ENCODE data around the gene WDR91.
"Not testable (repeated sequence)": the region's sequence is repeated elsewhere in the genome, so short reads cannot be mapped to it uniquely, and the experiment has no call there.

The WDR91 gene

GRCh38 chr7:135242096-135242684 lies 30.9 kb upstream of the WDR91 start:
- Mint-ChIP-seq H3K27ac (peak overlapping the region; percentile 11), H3K4me1 (peaks cover 15 to 24% of the 10 kb centered on the region in 2 donors), H3K36me3 (no peaks in the 10 kb centered on the region), H3K4me3 (no peak overlapping the region), H3K9me3 (no peaks in the 10 kb centered on the region), H3K27me3 (peaks cover 0 to 12% of the 10 kb centered on the region in 2 donors)
- ATAC-seq (replicated peaks), result no peak
- DNase-seq, result no peak

GRCh38 chr7:135240441-135240840 lies 29.1 kb upstream of the WDR91 start:
- no peak overlapping the region for H3K27ac Mint-ChIP-seq
- peaks cover 0 to 12% of the 10 kb centered on the region in 2 donors for H3K27me3 Mint-ChIP-seq
- H3K9me3 Mint-ChIP-seq, result peaks cover 0 to 4% of the 10 kb centered on the region in 2 donors
- peaks cover 27 to 42% of the 10 kb centered on the region in 2 donors for H3K4me1 Mint-ChIP-seq
- DNase-seq (no peak), ATAC-seq (replicated peaks) (no peak)
- no peak overlapping the region for H3K4me3 Mint-ChIP-seq
- peaks cover 0 to 3% of the 10 kb centered on the region in 2 donors for H3K36me3 Mint-ChIP-seq

DNA sequence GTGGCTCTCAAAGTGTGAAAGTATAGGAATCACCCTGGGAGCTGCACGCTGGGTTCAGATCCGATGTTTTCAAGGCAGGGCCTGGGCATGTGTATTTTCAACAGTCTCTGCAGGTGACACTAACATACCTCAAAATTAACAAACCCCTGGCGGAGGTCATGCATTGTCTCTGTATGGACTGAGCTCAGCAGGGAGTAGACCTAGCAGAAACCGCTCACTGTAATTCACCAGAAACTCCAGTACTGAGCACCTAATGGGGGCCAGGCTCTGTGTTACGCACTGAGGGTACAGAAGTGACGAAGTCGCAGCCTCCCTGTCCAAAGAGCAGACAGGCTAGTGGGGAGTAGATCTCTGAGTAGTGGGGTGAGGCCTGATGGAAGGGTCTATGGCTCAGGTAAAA lies 27.9 kb upstream of the WDR91 start:
- H3K27me3 Mint-ChIP-seq, result peaks cover 0 to 9% of the 10 kb centered on the region in 2 donors
- DNase-seq (no peak), ATAC-seq (replicated peaks) (no peak)
- H3K27ac Mint-ChIP-seq, result peak overlapping the region; percentile 20
- H3K4me1 Mint-ChIP-seq, result peaks cover 29 to 42% of the 10 kb centered on the region in 2 donors
- peaks cover 0 to 4% of the 10 kb centered on the region in 2 donors for H3K9me3 Mint-ChIP-seq
- peaks cover 0 to 3% of the 10 kb centered on the region in 2 donors for H3K36me3 Mint-ChIP-seq
- no peak overlapping the region for H3K4me3 Mint-ChIP-seq

GRCh38 chr7:135238112-135238744 lies 26.9 kb upstream of the WDR91 start:
- ATAC-seq (replicated peaks) (no peak), DNase-seq (no peak)
- H3K27ac Mint-ChIP-seq, result no peak overlapping the region
- H3K4me3 Mint-ChIP-seq, result no peak overlapping the region
- H3K4me1 Mint-ChIP-seq, result peaks cover 29 to 47% of the 10 kb centered on the region in 2 donors
- H3K27me3 Mint-ChIP-seq, result peaks cover 0 to 9% of the 10 kb centered on the region in 2 donors
- peaks cover 0 to 3% of the 10 kb centered on the region in 2 donors for H3K36me3 Mint-ChIP-seq
- peaks cover 0 to 4% of the 10 kb centered on the region in 2 donors for H3K9me3 Mint-ChIP-seq

GRCh38 chr7:135236727-135237126 lies 25.4 kb upstream of the WDR91 start:
- H3K36me3 Mint-ChIP-seq, result peaks cover 0 to 3% of the 10 kb centered on the region in 2 donors

GRCh38 chr7:135235841-135236240 lies 24.5 kb upstream of the WDR91 start:
- no peak for ATAC-seq (replicated peaks)
- peaks cover 9 to 14% of the 10 kb centered on the region in 2 donors for H3K27me3 Mint-ChIP-seq
- no peak for DNase-seq

More at GRCh38 chr7:135236727-135237126, 25.4 kb upstream of the WDR91 start:
- DNase-seq (peak; percentile 34), ATAC-seq (replicated peaks) (peak; percentile 86 to 90)
- Mint-ChIP-seq H3K4me1 (peaks cover 33 to 56% of the 10 kb centered on the region in 2 donors), H3K9me3 (peaks cover 0 to 4% of the 10 kb centered on the region in 2 donors), H3K27ac (peak overlapping the region; percentile 57), H3K27me3 (peaks cover 2 to 10% of the 10 kb centered on the region in 2 donors), H3K4me3 (peak overlapping the region; percentile 28 to 62)

GRCh38 chr7:135234727-135235126 lies 23.4 kb upstream of the WDR91 start:
- H3K4me3 Mint-ChIP-seq, result no peak overlapping the region
- peaks cover 0 to 3% of the 10 kb centered on the region in 2 donors for H3K36me3 Mint-ChIP-seq
- no peak overlapping the region for H3K27ac Mint-ChIP-seq
- H3K27me3 Mint-ChIP-seq, result peaks cover 9 to 14% of the 10 kb centered on the region in 2 donors
- peaks cover 0 to 4% of the 10 kb centered on the region in 2 donors for H3K9me3 Mint-ChIP-seq
- DNase-seq, result no peak
- no peak for ATAC-seq (replicated peaks)
- H3K4me1 Mint-ChIP-seq, result peaks cover 36 to 59% of the 10 kb centered on the region in 2 donors

More at GRCh38 chr7:135235841-135236240, 24.5 kb upstream of the WDR91 start:
- Mint-ChIP-seq H3K4me3 (no peak overlapping the region), H3K36me3 (peaks cover 0 to 3% of the 10 kb centered on the region in 2 donors), H3K4me1 (peaks cover 34 to 63% of the 10 kb centered on the region in 2 donors), H3K27ac (peak overlapping the region; percentile 39), H3K9me3 (peaks cover 0 to 4% of the 10 kb centered on the region in 2 donors)

- H3K27ac Mint-ChIP-seq; H3K4me3 Mint-ChIP-seq; H3K36me3 Mint-ChIP-seq; ATAC-seq (replicated peaks); H3K9me3 Mint-ChIP-seq; DNase-seq: not testable (repeated sequence)
- H3K4me1 Mint-ChIP-seq, result peaks cover 31 to 53% of the 10 kb centered on the region in 2 donors
- H3K27me3 Mint-ChIP-seq, result peaks cover 9 to 13% of the 10 kb centered on the region in 2 donors
Measured at GRCh38 chr7:135234095-135234494, 22.8 kb upstream of the WDR91 start.

DNA sequence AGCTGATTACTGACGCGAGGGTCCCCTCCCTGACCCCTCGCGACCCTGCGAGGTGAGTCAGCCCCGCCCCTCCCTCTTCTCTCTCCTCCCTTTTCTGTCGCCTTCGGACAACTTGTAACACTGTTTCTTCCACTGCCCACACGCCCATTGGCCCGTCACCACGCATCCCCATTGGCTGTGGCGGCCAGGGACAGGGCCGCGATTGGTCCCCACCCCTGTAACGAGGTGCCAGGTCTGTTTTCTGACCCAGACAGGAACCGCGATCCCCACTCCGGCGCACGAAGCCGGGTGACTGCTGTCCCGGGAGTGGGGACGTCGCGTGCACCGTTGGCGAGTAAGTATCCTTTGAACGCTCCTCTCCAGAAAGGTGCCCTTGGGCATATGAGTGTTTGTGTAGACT lies 22.2 kb upstream of the WDR91 start, which contains the start of gene STRA8:
Gene STRA8 (plus strand): TSS at position 269 of the 400 bp plus-strand sequence. CDS start 6,687 bp downstream, outside the sequence.
- peak within 1 kb of the TSS; percentile 33 for H3K27ac Mint-ChIP-seq
- peaks cover 12 to 18% of the 10 kb centered on the region in 2 donors for H3K27me3 Mint-ChIP-seq
- H3K9me3 Mint-ChIP-seq, result peaks cover 4 to 7% of the 10 kb centered on the region in 2 donors
- H3K4me1 Mint-ChIP-seq, result peaks cover 29 to 48% of the 10 kb centered on the region in 2 donors
- peaks cover under 1 to 8% of the 10 kb centered on the region in 2 donors for H3K36me3 Mint-ChIP-seq
- ATAC-seq (replicated peaks), result no peak
- no peak for DNase-seq
- H3K4me3 Mint-ChIP-seq, result no peak within 1 kb of the TSS

GRCh38 chr7:135232720-135233119 lies 21.4 kb upstream of the WDR91 start:
- peaks cover 26 to 44% of the 10 kb centered on the region in 2 donors for H3K4me1 Mint-ChIP-seq
- H3K27me3 Mint-ChIP-seq, result peaks cover 15 to 20% of the 10 kb centered on the region in 2 donors
- H3K27ac Mint-ChIP-seq, result peak overlapping the region; percentile 33
- ATAC-seq (replicated peaks) (no peak), DNase-seq (no peak)
- H3K4me3 Mint-ChIP-seq, result no peak overlapping the region
- H3K36me3 Mint-ChIP-seq, result peaks cover 4 to 10% of the 10 kb centered on the region in 2 donors
- H3K9me3 Mint-ChIP-seq, result peaks cover 6 to 9% of the 10 kb centered on the region in 2 donors

DNA sequence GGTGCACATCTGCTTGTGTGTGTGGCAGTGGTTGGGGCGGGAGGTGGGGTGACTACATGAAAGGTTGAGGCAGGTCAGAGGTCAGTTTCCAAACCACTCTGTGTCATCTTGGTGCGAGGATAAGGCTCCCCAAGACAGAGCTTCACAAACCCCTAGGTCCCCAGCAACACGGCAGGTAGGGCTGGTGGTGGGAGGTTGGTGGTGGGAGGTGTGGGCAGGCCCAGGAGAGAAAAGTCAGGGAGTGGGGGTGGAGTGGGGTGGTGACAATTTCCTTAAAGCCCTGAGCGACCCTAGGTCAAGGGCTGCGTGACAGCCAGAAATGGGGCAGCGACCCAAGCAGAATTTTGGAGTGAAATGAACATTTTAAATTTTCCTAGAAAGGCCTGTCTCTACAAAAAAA lies 20.8 kb upstream of the WDR91 start:
- no peak for ATAC-seq (replicated peaks)
- Mint-ChIP-seq H3K9me3 (peaks cover 6 to 9% of the 10 kb centered on the region in 2 donors), H3K4me3 (no peak overlapping the region), H3K36me3 (peaks cover 4 to 10% of the 10 kb centered on the region in 2 donors), H3K27me3 (peaks cover 15 to 20% of the 10 kb centered on the region in 2 donors), H3K27ac (no peak overlapping the region), H3K4me1 (peaks cover 23 to 38% of the 10 kb centered on the region in 2 donors)
- no peak for DNase-seq

DNA sequence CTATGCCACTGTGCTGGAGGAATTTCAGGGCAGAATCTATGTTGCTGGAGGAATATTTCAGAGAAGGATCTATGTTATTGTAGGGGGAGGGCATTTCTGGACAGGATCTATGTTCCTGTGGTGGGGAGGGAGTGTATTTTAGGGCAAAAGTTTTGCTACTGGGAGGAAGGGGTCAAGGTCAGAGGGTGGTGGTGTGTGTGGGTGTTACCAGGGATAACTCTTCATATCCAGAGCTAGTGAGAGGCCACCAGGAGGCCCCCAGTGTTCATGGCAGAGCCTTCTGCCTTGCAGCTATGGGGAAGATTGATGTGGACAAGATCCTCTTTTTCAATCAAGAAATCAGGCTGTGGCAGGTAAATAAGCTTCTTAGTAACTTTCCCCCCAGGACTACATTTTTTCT lies 20.4 kb upstream of the WDR91 start:
- H3K4me1 Mint-ChIP-seq, result peaks cover 19 to 33% of the 10 kb centered on the region in 2 donors
- H3K27me3 Mint-ChIP-seq, result peaks cover 15 to 20% of the 10 kb centered on the region in 2 donors
- H3K4me3 Mint-ChIP-seq, result no peak overlapping the region
- H3K27ac Mint-ChIP-seq, result no peak overlapping the region
- peaks cover 4 to 7% of the 10 kb centered on the region in 2 donors for H3K36me3 Mint-ChIP-seq
- no peak for DNase-seq
- H3K9me3 Mint-ChIP-seq, result peaks cover 6 to 9% of the 10 kb centered on the region in 2 donors
- ATAC-seq (replicated peaks), result no peak

- Mint-ChIP-seq H3K4me1 (peaks cover 11 to 28% of the 10 kb centered on the region in 2 donors), H3K27ac (peak overlapping the region; percentile 1), H3K9me3 (peaks cover 7 to 14% of the 10 kb centered on the region in 2 donors), H3K36me3 (peaks cover 11 to 12% of the 10 kb centered on the region in 2 donors), H3K27me3 (peaks cover 6% of the 10 kb centered on the region in 2 donors), H3K4me3 (peak overlapping the region in 1 of 2 donors; percentile 20)
- DNase-seq, result no peak
- ATAC-seq (replicated peaks), result peak; percentile 81
Measured at GRCh38 chr7:135224027-135224426, 12.7 kb upstream of the WDR91 start.

DNA sequence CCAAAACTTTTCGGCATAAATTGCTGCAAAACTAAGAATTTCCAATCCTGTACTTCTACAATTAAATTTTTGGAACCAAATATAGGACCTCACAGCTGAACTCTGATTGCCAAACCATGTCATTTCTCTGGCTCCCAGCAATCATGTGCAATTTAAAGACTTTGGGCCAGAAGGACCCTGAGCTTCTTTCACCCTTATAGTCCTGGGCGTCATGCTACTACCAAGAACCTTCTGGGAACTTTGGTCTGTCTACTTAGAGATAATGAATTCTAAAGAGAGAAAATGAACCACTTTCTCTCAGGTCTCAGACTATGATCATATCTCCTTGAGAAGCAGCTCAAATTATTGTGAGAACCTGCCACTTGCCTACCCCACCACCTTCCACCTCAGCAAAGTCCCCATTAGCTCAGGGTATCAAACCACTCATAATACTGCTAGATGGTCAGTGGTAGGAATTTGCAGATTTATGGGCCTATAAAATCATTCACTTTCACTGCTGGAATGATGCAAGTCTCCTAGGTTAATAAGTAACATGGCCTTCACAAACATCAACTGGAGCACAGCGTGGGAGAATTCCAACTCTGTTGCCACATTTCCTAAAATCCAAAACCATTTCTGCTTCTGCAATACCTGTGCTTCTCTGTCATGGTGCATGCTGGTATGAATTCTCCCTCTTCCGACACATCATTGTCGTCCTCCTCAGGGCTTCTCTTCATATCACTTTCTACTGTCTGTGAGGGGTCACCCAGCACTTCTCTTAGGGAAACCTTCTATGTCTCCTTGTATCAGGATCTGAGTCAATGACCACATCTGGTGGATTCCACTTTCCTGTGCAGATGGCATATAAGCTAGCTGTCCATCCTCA lies 6.6 kb upstream of the WDR91 start:
- DNase-seq, result no peak
- H3K4me1 Mint-ChIP-seq, result peaks cover 11 to 24% of the 10 kb centered on the region in 2 donors
- peaks cover 7 to 11% of the 10 kb centered on the region in 2 donors for H3K36me3 Mint-ChIP-seq
- ATAC-seq (replicated peaks), result no peak
- peaks cover 0 to 7% of the 10 kb centered on the region in 2 donors for H3K27me3 Mint-ChIP-seq
- no peak overlapping the region for H3K27ac Mint-ChIP-seq
- peaks cover 1 to 7% of the 10 kb centered on the region in 2 donors for H3K9me3 Mint-ChIP-seq
- no peak overlapping the region for H3K4me3 Mint-ChIP-seq

All from stimulated activated naive B cell treated with anti-CD40 and anti-IgM and Interleukin-4, amounts not matched to agents 10 μg/mL and 1 μg/mL and 100 μg/mL, for 72 hours (primary cell).